SK-N-SH (cell line): ENCODE results near the gene NR3C1. TPM values are rescaled to one million over a fixed set of nuclear protein-coding genes. Genes with fewer than 3 reads are reported as not detected.

Source experiments
- CTCF ChIA-PET: fragments of 300-600, 350-600 bp; formaldehyde crosslinking; extraction: SDS; loops from one replicate; lab custom pipeline; 2021; lab: Yijun Ruan, JAX
- POLR2A ChIA-PET: fragments of 350-600 bp; sonication (Branson Sonifier 250); formaldehyde crosslinking; extraction: SDS; loops from one replicate; lab custom pipeline; 2020; ENCODE audit warnings: antibody characterized with exemption, inconsistent platforms; lab: Yijun Ruan, JAX
- DNase-seq: peaks from one replicate; pipeline ENCODE4 v3.0.0; 2012
- H2AFZ ChIP-seq: fragments of 200-600 bp; sonication (generic); 2 replicates; pipeline ENCODE4 v1.8.1; 2016; ENCODE audit warnings: antibody characterized with exemption, mild to moderate bottlenecking, low read depth
- H3F3A ChIP-seq: fragments of 200-600 bp; sonication (generic); replicated peaks from 2 replicates; pipeline ENCODE3; 2016; ENCODE audit warnings: antibody characterized with exemption, mild to moderate bottlenecking; ENCODE audit not compliant: insufficient read depth
- H3K27ac ChIP-seq, 2 experiments: fragments of 200-500 bp in 1 of 2; fragments of 200-600 bp in 1 of 2; sonication (Bioruptor generic) in 1 of 2; sonication (generic), shearing (Covaris generic) in 1 of 2; 2 replicates each; pipeline versions ENCODE4 v1.5.1 to v1.6.1; 2014 to 2016; ENCODE audit warnings: low read depth in 2 of 2, inconsistent platforms in 1 of 2, low read length in 1 of 2, mild to moderate bottlenecking in 1 of 2, mixed read lengths in 1 of 2
- H3K27me3 ChIP-seq: fragments of 200-600 bp; sonication (generic), shearing (Covaris generic); 2 replicates; pipeline ENCODE4 v1.6.1; 2016; ENCODE audit warnings: mixed run types; ENCODE audit not compliant: insufficient read depth
- H3K36me3 ChIP-seq, 2 experiments: fragments of 200-500 bp in 1 of 2; fragments of 200-600 bp in 1 of 2; sonication (Bioruptor generic) in 1 of 2; sonication (generic) in 1 of 2; replicated peaks in 1 of 2; 2 replicates each; pipeline versions ENCODE3 to v1.5.1; 2014 to 2016; ENCODE audit warnings: low read length in 1 of 2, mild to moderate bottlenecking in 1 of 2; ENCODE audit not compliant: insufficient read depth in 2 of 2, control insufficient read depth in 1 of 2
- H3K4me1 ChIP-seq, 2 experiments: fragments of 200-500 bp in 1 of 2; fragments of 200-600 bp in 1 of 2; sonication (Bioruptor generic) in 1 of 2; sonication (generic), shearing (Covaris generic) in 1 of 2; 2 replicates each; pipeline versions ENCODE4 v1.5.1 to v1.6.1; 2014 to 2016; ENCODE audit warnings: low read depth in 1 of 2, low read length in 1 of 2, mixed run types in 1 of 2; ENCODE audit not compliant: insufficient read depth in 2 of 2, control insufficient read depth in 1 of 2
- H3K4me2 ChIP-seq: fragments of 200-600 bp; sonication (generic), shearing (Covaris generic); 2 replicates; pipeline ENCODE4 v1.6.1; 2017; ENCODE audit warnings: mixed run types
- H3K4me3 ChIP-seq, 2 experiments: fragments of 200-500 bp in 1 of 2; fragments of 200-600 bp in 1 of 2; sonication (Bioruptor generic) in 1 of 2; sonication (generic), shearing (Covaris generic) in 1 of 2; 2 replicates each; pipeline versions ENCODE4 v1.5.1 to v1.8.1; 2014 to 2016; ENCODE audit warnings: low read depth in 2 of 2, inconsistent platforms in 1 of 2, low read length in 1 of 2, mild to moderate bottlenecking in 1 of 2, mixed read lengths in 1 of 2, moderate library complexity in 1 of 2
- H3K79me2 ChIP-seq: fragments of 200-600 bp; sonication (generic); 2 replicates; pipeline ENCODE4 v1.8.1; 2017; ENCODE audit warnings: mild to moderate bottlenecking; ENCODE audit not compliant: insufficient read depth
- H3K9ac ChIP-seq: fragments of 200-600 bp; sonication (generic); 2 replicates; pipeline ENCODE4 v1.6.1; 2017; ENCODE audit warnings: mixed run types
- H3K9me2 ChIP-seq: fragments of 200-600 bp; sonication (generic); 2 replicates; pipeline ENCODE4 v1.6.1; 2017; ENCODE audit warnings: mixed run types
- H3K9me3 ChIP-seq: fragments of 200-600 bp; sonication (generic); 2 replicates; pipeline ENCODE4 v1.6.1; 2017; ENCODE audit warnings: mixed run types, mild to moderate bottlenecking, moderate library complexity
- H4K20me1 ChIP-seq: fragments of 200-600 bp; sonication (generic); 2 replicates; pipeline ENCODE4 v1.6.1; 2017; ENCODE audit warnings: mild to moderate bottlenecking, mixed run types; ENCODE audit not compliant: insufficient read depth
- ELF1 ChIP-seq: IDR thresholded peaks from 2 replicates; pipeline ENCODE4 v1.4.0; 2012
- MXI1 ChIP-seq: IDR thresholded peaks from 2 replicates; pipeline ENCODE4 v1.6.1; 2012; ENCODE audit warnings: mild to moderate bottlenecking, low read depth, low read length, improper control_type of control experiment
- NFIC ChIP-seq: IDR thresholded peaks from 2 replicates; pipeline ENCODE4 v1.4.0; 2012; ENCODE audit warnings: borderline replicate concordance
- NRF1 ChIP-seq: IDR thresholded peaks from 2 replicates; pipeline ENCODE4 v1.6.1; 2012; ENCODE audit warnings: low read depth, mild to moderate bottlenecking, low read length
- RAD21 ChIP-seq: IDR thresholded peaks from 2 replicates; pipeline ENCODE4 v1.6.1; 2012; ENCODE audit warnings: mild to moderate bottlenecking, low read length
- RCOR1 ChIP-seq: fragments of 150-350 bp; IDR thresholded peaks from 2 replicates; pipeline ENCODE4 v1.6.1; 2017; ENCODE audit warnings: antibody characterized with exemption, low read length
- REST ChIP-seq: IDR thresholded peaks from 2 replicates; pipeline ENCODE4 v1.6.1; 2012; ENCODE audit warnings: mild to moderate bottlenecking, low read depth, low read length, moderate library complexity
- RFX5 ChIP-seq: IDR thresholded peaks from 2 replicates; pipeline ENCODE4 v1.6.1; 2012; ENCODE audit warnings: mild to moderate bottlenecking, improper control_type of control experiment, low read length
- TEAD4 ChIP-seq: IDR thresholded peaks from 2 replicates; pipeline ENCODE4 v1.4.0; 2012; ENCODE audit warnings: mild to moderate bottlenecking, borderline replicate concordance; ENCODE audit not compliant: insufficient read depth
- YY1 ChIP-seq: IDR thresholded peaks from 2 replicates; pipeline ENCODE4 v1.4.0; 2012; ENCODE audit warnings: low read depth, mild to moderate bottlenecking
- ZBTB33 ChIP-seq: IDR thresholded peaks from 2 replicates; pipeline ENCODE4 v1.4.0; 2012; ENCODE audit warnings: low read depth, borderline replicate concordance
- whole genome bisulfite sequencing: methylation state at CpG from one replicate; pipeline ENCODE4 v1.1.6; 2017; ENCODE audit warnings: low lambda C conversion rate; 5-methylcytosine and 5-hydroxymethylcytosine counted together
- polyA plus RNA-seq, 3 experiments: library from polyadenylated mRNA; depleted of rRNA; stranded (reverse); fragments of >200 nt; gene quantifications; 2 replicates each; pipeline ENCODE4 v1.2.3, GENCODE V29; 2012
- TF ChIP-seq, protein P1 (sequence below): fragments of 200-600 bp; sonication (generic); IDR thresholded peaks from 2 replicates; pipeline ENCODE4 v1.6.1; 2017; ENCODE audit warnings: antibody characterized with exemption, mild to moderate bottlenecking, moderate library complexity
- TF ChIP-seq, protein P2 (sequence below): IDR thresholded peaks from 2 replicates; pipeline ENCODE4 v1.4.0; 2012; ENCODE audit warnings: low read depth
- TF ChIP-seq, protein P3 (sequence below): fragments of 150-350 bp; IDR thresholded peaks from 2 replicates; pipeline ENCODE4 v1.6.1; 2016; ENCODE audit warnings: mild to moderate bottlenecking, low read depth, low read length
- TF ChIP-seq, protein P4 (sequence below): IDR thresholded peaks from 2 replicates; pipeline ENCODE4 v1.4.0; 2012; ENCODE audit warnings: low read depth, borderline replicate concordance

Gene NR3C1
- polyA plus RNA-seq, 1 of the 3 experiments (the other 2 are of a cell fraction): 7.1 TPM

GRCh38 chr5:143355710-143356109 is 47.8 kb downstream of the NR3C1 start (continued):
- TF ChIP-seq, protein P1, sequence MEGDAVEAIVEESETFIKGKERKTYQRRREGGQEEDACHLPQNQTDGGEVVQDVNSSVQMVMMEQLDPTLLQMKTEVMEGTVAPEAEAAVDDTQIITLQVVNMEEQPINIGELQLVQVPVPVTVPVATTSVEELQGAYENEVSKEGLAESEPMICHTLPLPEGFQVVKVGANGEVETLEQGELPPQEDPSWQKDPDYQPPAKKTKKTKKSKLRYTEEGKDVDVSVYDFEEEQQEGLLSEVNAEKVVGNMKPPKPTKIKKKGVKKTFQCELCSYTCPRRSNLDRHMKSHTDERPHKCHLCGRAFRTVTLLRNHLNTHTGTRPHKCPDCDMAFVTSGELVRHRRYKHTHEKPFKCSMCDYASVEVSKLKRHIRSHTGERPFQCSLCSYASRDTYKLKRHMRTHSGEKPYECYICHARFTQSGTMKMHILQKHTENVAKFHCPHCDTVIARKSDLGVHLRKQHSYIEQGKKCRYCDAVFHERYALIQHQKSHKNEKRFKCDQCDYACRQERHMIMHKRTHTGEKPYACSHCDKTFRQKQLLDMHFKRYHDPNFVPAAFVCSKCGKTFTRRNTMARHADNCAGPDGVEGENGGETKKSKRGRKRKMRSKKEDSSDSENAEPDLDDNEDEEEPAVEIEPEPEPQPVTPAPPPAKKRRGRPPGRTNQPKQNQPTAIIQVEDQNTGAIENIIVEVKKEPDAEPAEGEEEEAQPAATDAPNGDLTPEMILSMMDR: no peak
- TF ChIP-seq RAD21: no peak
- TF ChIP-seq, all 33 proteins: peak for 7

DNA sequence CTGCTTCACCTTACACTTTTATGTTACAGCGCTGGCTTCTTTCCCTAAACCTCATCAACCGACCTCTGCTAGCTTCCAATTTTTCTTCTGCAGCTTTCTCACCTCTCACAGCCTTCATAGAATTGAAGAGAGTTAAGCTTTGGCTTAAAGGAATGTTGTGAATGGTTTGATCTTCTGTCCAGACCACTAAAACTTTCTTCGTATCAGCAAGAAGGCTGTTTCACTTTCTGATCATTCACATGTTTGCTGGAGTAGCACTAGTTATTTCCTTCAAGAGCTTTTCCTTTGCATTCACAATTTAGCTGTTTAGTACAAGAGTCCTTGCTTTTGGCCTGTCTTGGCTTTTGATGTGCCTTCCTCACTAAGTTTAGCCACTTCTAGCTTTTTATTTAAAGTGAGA is 49.5 kb downstream of the NR3C1 start:
- Histone ChIP-seq H3K9ac (no peak overlapping the region), H3K79me2 (peaks cover 95% of the 10 kb centered on the region), H3K36me3 (peaks cover 0 to 12% of the 10 kb centered on the region in 2 experiments), H3K27ac (no peak overlapping the region), H3K27me3 (no peaks in the 10 kb centered on the region), H3K4me3 (no peak overlapping the region), H2AFZ (no peak overlapping the region), H4K20me1 (peaks cover 28% of the 10 kb centered on the region), H3K4me1 (peaks cover 0 to 30% of the 10 kb centered on the region in 2 experiments; a peak in 2 of 4 replicates), H3K9me3 (no peaks in the 10 kb centered on the region), H3F3A (peaks cover 28% of the 10 kb centered on the region), H3K4me2 (no peak overlapping the region), H3K9me2 (no peaks in the 10 kb centered on the region)
- TF ChIP-seq, protein P2, sequence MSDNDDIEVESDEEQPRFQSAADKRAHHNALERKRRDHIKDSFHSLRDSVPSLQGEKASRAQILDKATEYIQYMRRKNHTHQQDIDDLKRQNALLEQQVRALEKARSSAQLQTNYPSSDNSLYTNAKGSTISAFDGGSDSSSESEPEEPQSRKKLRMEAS: no peak
- TF ChIP-seq NRF1 (no peak), MXI1 (no peak), TEAD4 (no peak), ZBTB33 (no peak), NFIC (no peak), RCOR1 (no peak), ELF1 (no peak), RFX5 (no peak), RAD21 (no peak), YY1 (no peak), REST (no peak)
- TF ChIP-seq, protein P3, sequence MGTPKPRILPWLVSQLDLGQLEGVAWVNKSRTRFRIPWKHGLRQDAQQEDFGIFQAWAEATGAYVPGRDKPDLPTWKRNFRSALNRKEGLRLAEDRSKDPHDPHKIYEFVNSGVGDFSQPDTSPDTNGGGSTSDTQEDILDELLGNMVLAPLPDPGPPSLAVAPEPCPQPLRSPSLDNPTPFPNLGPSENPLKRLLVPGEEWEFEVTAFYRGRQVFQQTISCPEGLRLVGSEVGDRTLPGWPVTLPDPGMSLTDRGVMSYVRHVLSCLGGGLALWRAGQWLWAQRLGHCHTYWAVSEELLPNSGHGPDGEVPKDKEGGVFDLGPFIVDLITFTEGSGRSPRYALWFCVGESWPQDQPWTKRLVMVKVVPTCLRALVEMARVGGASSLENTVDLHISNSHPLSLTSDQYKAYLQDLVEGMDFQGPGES: no peak
- TF ChIP-seq, protein P4, sequence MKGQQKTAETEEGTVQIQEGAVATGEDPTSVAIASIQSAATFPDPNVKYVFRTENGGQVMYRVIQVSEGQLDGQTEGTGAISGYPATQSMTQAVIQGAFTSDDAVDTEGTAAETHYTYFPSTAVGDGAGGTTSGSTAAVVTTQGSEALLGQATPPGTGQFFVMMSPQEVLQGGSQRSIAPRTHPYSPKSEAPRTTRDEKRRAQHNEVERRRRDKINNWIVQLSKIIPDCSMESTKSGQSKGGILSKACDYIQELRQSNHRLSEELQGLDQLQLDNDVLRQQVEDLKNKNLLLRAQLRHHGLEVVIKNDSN: no peak
- ChIA-PET CTCF (interaction anchor here (0.6 kb wide), 1 partner anchor 832 kb away, joined by 3 read pairs; no protein-coding TSS in a partner anchor), POLR2A (no interaction called here)
- DNase-seq: no peak
- whole genome bisulfite sequencing: 91% methylated on average over 3 of the region's 3 CpGs
